ENCODE results near the gene DSCAM.
"Not testable (repeated sequence)": the region's sequence is repeated elsewhere in the genome, so short reads cannot be mapped to it uniquely, and the experiment has no call there.

Gene DSCAM

GRCh38 chr21:40028393-40028792 is 818.6 kb downstream of the DSCAM start:
- not testable (repeated sequence) for H3K36me3 ChIP-seq (ENCODE audit: control insufficient read depth in 2 of 2, insufficient read depth in 2 of 2, low read length in 2 of 2); H3K4me3 ChIP-seq (ENCODE audit: low read length in 2 of 2); H3K9me3 ChIP-seq (ENCODE audit: control insufficient read depth in 2 of 2, low read length in 2 of 2)

GRCh38 chr21:40021558-40022351 is 825.2 kb downstream of the DSCAM start:
- H3K27me3 ChIP-seq (ENCODE audit: control insufficient read depth in 1 of 2, insufficient read depth in 2 of 2, low read length in 2 of 2), result no peaks in the 10 kb centered on the region
- H3K9ac ChIP-seq (ENCODE audit: low read length in 2 of 2), result no peak overlapping the region
- no peak overlapping the region for H3K27ac ChIP-seq (ENCODE audit: low read length)
- H3K4me1 ChIP-seq (ENCODE audit: control insufficient read depth, insufficient read depth, low read length), result no peaks in the 10 kb centered on the region
- no peak overlapping the region for H3K4me3 ChIP-seq (ENCODE audit: low read length in 2 of 2)
- H3K36me3 ChIP-seq (ENCODE audit: control insufficient read depth in 2 of 2, insufficient read depth in 2 of 2, low read length in 2 of 2), result no peaks in the 10 kb centered on the region
- no peaks in the 10 kb centered on the region for H3K9me3 ChIP-seq (ENCODE audit: control insufficient read depth in 2 of 2, low read length in 2 of 2)

More at GRCh38 chr21:40028393-40028792, 818.6 kb downstream of the DSCAM start:
- H3K9ac ChIP-seq (ENCODE audit: low read length in 2 of 2); H3K4me1 ChIP-seq (ENCODE audit: control insufficient read depth, insufficient read depth, low read length); H3K27me3 ChIP-seq (ENCODE audit: control insufficient read depth in 1 of 2, insufficient read depth in 2 of 2, low read length in 2 of 2); H3K27ac ChIP-seq (ENCODE audit: low read length): not testable (repeated sequence)

- no peaks in the 10 kb centered on the region for H3K27me3 ChIP-seq (ENCODE audit: control insufficient read depth in 1 of 2, insufficient read depth in 2 of 2, low read length in 2 of 2)
- no peak overlapping the region for H3K4me3 ChIP-seq (ENCODE audit: low read length in 2 of 2)
- H3K27ac ChIP-seq (ENCODE audit: low read length), result no peak overlapping the region
- H3K36me3 ChIP-seq (ENCODE audit: control insufficient read depth in 2 of 2, insufficient read depth in 2 of 2, low read length in 2 of 2), result no peaks in the 10 kb centered on the region
- no peak overlapping the region for H3K9ac ChIP-seq (ENCODE audit: low read length in 2 of 2)
- H3K4me1 ChIP-seq (ENCODE audit: control insufficient read depth, insufficient read depth, low read length), result no peaks in the 10 kb centered on the region
- no peaks in the 10 kb centered on the region for H3K9me3 ChIP-seq (ENCODE audit: control insufficient read depth in 2 of 2, low read length in 2 of 2)
Observed at GRCh38 chr21:40020651-40021050, 826.3 kb downstream of the DSCAM start.

GRCh38 chr21:40018871-40019475 is 828.0 kb downstream of the DSCAM start:
- no peak overlapping the region for H3K4me3 ChIP-seq (ENCODE audit: low read length in 2 of 2)
- no peaks in the 10 kb centered on the region for H3K4me1 ChIP-seq (ENCODE audit: control insufficient read depth, insufficient read depth, low read length)
- H3K27me3 ChIP-seq (ENCODE audit: control insufficient read depth in 1 of 2, insufficient read depth in 2 of 2, low read length in 2 of 2), result no peaks in the 10 kb centered on the region
- H3K9me3 ChIP-seq (ENCODE audit: control insufficient read depth in 2 of 2, low read length in 2 of 2), result no peaks in the 10 kb centered on the region
- no peak overlapping the region for H3K9ac ChIP-seq (ENCODE audit: low read length in 2 of 2)
- no peak overlapping the region for H3K27ac ChIP-seq (ENCODE audit: low read length)
- no peaks in the 10 kb centered on the region for H3K36me3 ChIP-seq (ENCODE audit: control insufficient read depth in 2 of 2, insufficient read depth in 2 of 2, low read length in 2 of 2)

GRCh38 chr21:40016667-40017066 is 830.3 kb downstream of the DSCAM start:
- Histone ChIP-seq H3K36me3 (ENCODE audit: control insufficient read depth in 2 of 2, insufficient read depth in 2 of 2, low read length in 2 of 2) (no peaks in the 10 kb centered on the region), H3K27me3 (ENCODE audit: control insufficient read depth in 1 of 2, insufficient read depth in 2 of 2, low read length in 2 of 2) (no peaks in the 10 kb centered on the region), H3K4me1 (ENCODE audit: control insufficient read depth, insufficient read depth, low read length) (no peaks in the 10 kb centered on the region), H3K9me3 (ENCODE audit: control insufficient read depth in 2 of 2, low read length in 2 of 2) (peaks cover 0 to 4% of the 10 kb centered on the region in 2 donors), H3K27ac (ENCODE audit: low read length) (no peak overlapping the region), H3K9ac (ENCODE audit: low read length in 2 of 2) (no peak overlapping the region), H3K4me3 (ENCODE audit: low read length in 2 of 2) (no peak overlapping the region)

- no peaks in the 10 kb centered on the region for H3K4me1 ChIP-seq (ENCODE audit: control insufficient read depth, insufficient read depth, low read length)
- no peaks in the 10 kb centered on the region for H3K27me3 ChIP-seq (ENCODE audit: control insufficient read depth in 1 of 2, insufficient read depth in 2 of 2, low read length in 2 of 2)
- H3K36me3 ChIP-seq (ENCODE audit: control insufficient read depth in 2 of 2, insufficient read depth in 2 of 2, low read length in 2 of 2), result no peaks in the 10 kb centered on the region
- H3K27ac ChIP-seq (ENCODE audit: low read length), result no peak overlapping the region
- H3K9ac ChIP-seq (ENCODE audit: low read length in 2 of 2), result no peak overlapping the region
- peaks cover 0 to 4% of the 10 kb centered on the region in 2 donors for H3K9me3 ChIP-seq (ENCODE audit: control insufficient read depth in 2 of 2, low read length in 2 of 2)
- no peak overlapping the region for H3K4me3 ChIP-seq (ENCODE audit: low read length in 2 of 2)
Observed at GRCh38 chr21:40016234-40016633, 830.7 kb downstream of the DSCAM start.

GRCh38 chr21:40015818-40016217 is 831.1 kb downstream of the DSCAM start:
- peaks cover 0 to 4% of the 10 kb centered on the region in 2 donors for H3K9me3 ChIP-seq (ENCODE audit: control insufficient read depth in 2 of 2, low read length in 2 of 2)
- H3K9ac ChIP-seq (ENCODE audit: low read length in 2 of 2), result no peak overlapping the region
- peaks cover 2% of the 10 kb centered on the region for H3K4me1 ChIP-seq (ENCODE audit: control insufficient read depth, insufficient read depth, low read length)
- H3K27me3 ChIP-seq (ENCODE audit: control insufficient read depth in 1 of 2, insufficient read depth in 2 of 2, low read length in 2 of 2), result no peaks in the 10 kb centered on the region
- no peak overlapping the region for H3K27ac ChIP-seq (ENCODE audit: low read length)
- H3K4me3 ChIP-seq (ENCODE audit: low read length in 2 of 2), result no peak overlapping the region
- H3K36me3 ChIP-seq (ENCODE audit: control insufficient read depth in 2 of 2, insufficient read depth in 2 of 2, low read length in 2 of 2), result no peaks in the 10 kb centered on the region

GRCh38 chr21:40014394-40014793 is 832.6 kb downstream of the DSCAM start:
- Histone ChIP-seq H3K27ac (ENCODE audit: low read length) (no peak overlapping the region), H3K27me3 (ENCODE audit: control insufficient read depth in 1 of 2, insufficient read depth in 2 of 2, low read length in 2 of 2) (no peaks in the 10 kb centered on the region), H3K4me3 (ENCODE audit: low read length in 2 of 2) (no peak overlapping the region), H3K36me3 (ENCODE audit: control insufficient read depth in 2 of 2, insufficient read depth in 2 of 2, low read length in 2 of 2) (no peaks in the 10 kb centered on the region), H3K4me1 (ENCODE audit: control insufficient read depth, insufficient read depth, low read length) (peaks cover 2% of the 10 kb centered on the region), H3K9ac (ENCODE audit: low read length in 2 of 2) (no peak overlapping the region), H3K9me3 (ENCODE audit: control insufficient read depth in 2 of 2, low read length in 2 of 2) (peaks cover 0 to 4% of the 10 kb centered on the region in 2 donors)

GRCh38 chr21:40013001-40013735 is 833.8 kb downstream of the DSCAM start:
- H3K9me3 ChIP-seq (ENCODE audit: control insufficient read depth in 2 of 2, low read length in 2 of 2), result peaks cover 0 to 4% of the 10 kb centered on the region in 2 donors
- H3K27ac ChIP-seq (ENCODE audit: low read length), result no peak overlapping the region
- H3K36me3 ChIP-seq (ENCODE audit: control insufficient read depth in 2 of 2, insufficient read depth in 2 of 2, low read length in 2 of 2), result no peaks in the 10 kb centered on the region
- H3K4me3 ChIP-seq (ENCODE audit: low read length in 2 of 2), result no peak overlapping the region
- no peak overlapping the region for H3K9ac ChIP-seq (ENCODE audit: low read length in 2 of 2)
- no peaks in the 10 kb centered on the region for H3K27me3 ChIP-seq (ENCODE audit: control insufficient read depth in 1 of 2, insufficient read depth in 2 of 2, low read length in 2 of 2)
- H3K4me1 ChIP-seq (ENCODE audit: control insufficient read depth, insufficient read depth, low read length), result peaks cover 2% of the 10 kb centered on the region

GRCh38 chr21:40011371-40011770 is 835.6 kb downstream of the DSCAM start:
- H3K9ac ChIP-seq (ENCODE audit: low read length in 2 of 2), result no peak overlapping the region
- H3K36me3 ChIP-seq (ENCODE audit: control insufficient read depth in 2 of 2, insufficient read depth in 2 of 2, low read length in 2 of 2), result no peaks in the 10 kb centered on the region
- H3K4me1 ChIP-seq (ENCODE audit: control insufficient read depth, insufficient read depth, low read length), result peaks cover 2% of the 10 kb centered on the region
- H3K27ac ChIP-seq (ENCODE audit: low read length), result no peak overlapping the region
- no peaks in the 10 kb centered on the region for H3K27me3 ChIP-seq (ENCODE audit: control insufficient read depth in 1 of 2, insufficient read depth in 2 of 2, low read length in 2 of 2)
- peaks cover 0 to 4% of the 10 kb centered on the region in 2 donors for H3K9me3 ChIP-seq (ENCODE audit: control insufficient read depth in 2 of 2, low read length in 2 of 2)
- no peak overlapping the region for H3K4me3 ChIP-seq (ENCODE audit: low read length in 2 of 2)
